GM23338 (cell line): ENCODE measurements around the gene IGF2R.
"Not testable (repeated sequence)": the region's sequence is repeated elsewhere in the genome, so short reads cannot be mapped to it uniquely, and the experiment has no call there.

Experiments
- CREB1 ChIP-seq: fragments of 250-450 bp; sonication (Bioruptor Pico); IDR thresholded peaks from 2 replicates; pipeline ENCODE4 v1.5.0; 2020; ENCODE audit warnings: low read depth, mild to moderate bottlenecking, moderate library complexity
- EZH2 ChIP-seq: fragments of 200-600 bp; sonication (generic); IDR thresholded peaks from one replicate; pipeline ENCODE4 v1.8.0; 2017; ENCODE audit warnings: antibody characterized with exemption, mild to moderate bottlenecking, low read depth; ENCODE audit not compliant: unreplicated experiment
- EZH2phosphoT487 ChIP-seq: fragments of 200-600 bp; sonication (generic); IDR thresholded peaks from one replicate; pipeline ENCODE4 v1.8.1; 2018; ENCODE audit warnings: antibody characterized with exemption; ENCODE audit not compliant: unreplicated experiment
- JUNB ChIP-seq: IDR thresholded peaks from one replicate; pipeline ENCODE4 v1.6.1; 2016; ENCODE audit warnings: antibody characterized with exemption; ENCODE audit not compliant: unreplicated experiment
- POLR2AphosphoS5 ChIP-seq: IDR thresholded peaks from 2 replicates; pipeline ENCODE4 v1.6.1; 2016; ENCODE audit warnings: antibody characterized with exemption, low read depth
- STAT1 ChIP-seq: IDR thresholded peaks from one replicate; pipeline ENCODE4 v1.6.1; 2016; ENCODE audit warnings: antibody characterized with exemption; ENCODE audit not compliant: unreplicated experiment
- ZNF331 ChIP-seq: fragments of 250-450 bp; sonication (Bioruptor Pico); IDR thresholded peaks from 2 replicates; pipeline ENCODE4 v1.5.0; 2020; ENCODE audit warnings: low read depth, mild to moderate bottlenecking, moderate library complexity
- TF ChIP-seq, protein P1 (sequence below), 2 experiments: fragments of 200-600 bp in 1 of 2; sonication (generic) in 1 of 2; conservative IDR thresholded peaks; 2 replicates each; pipeline versions ENCODE4 v1.5.1 to v1.6.1; 2016 to 2017; ENCODE audit warnings: antibody characterized with exemption in 2 of 2, low read depth in 2 of 2, mild to moderate bottlenecking in 2 of 2, moderate library complexity in 1 of 2
- TF ChIP-seq, protein P2 (sequence below): IDR thresholded peaks from one replicate; pipeline ENCODE4 v1.6.1; 2018; ENCODE audit warnings: antibody characterized with exemption; ENCODE audit not compliant: unreplicated experiment
- TF ChIP-seq, protein P3 (sequence below): IDR thresholded peaks from 2 replicates; pipeline ENCODE4 v1.6.1; 2016; ENCODE audit warnings: antibody characterized with exemption

- TF ChIP-seq, protein P1, sequence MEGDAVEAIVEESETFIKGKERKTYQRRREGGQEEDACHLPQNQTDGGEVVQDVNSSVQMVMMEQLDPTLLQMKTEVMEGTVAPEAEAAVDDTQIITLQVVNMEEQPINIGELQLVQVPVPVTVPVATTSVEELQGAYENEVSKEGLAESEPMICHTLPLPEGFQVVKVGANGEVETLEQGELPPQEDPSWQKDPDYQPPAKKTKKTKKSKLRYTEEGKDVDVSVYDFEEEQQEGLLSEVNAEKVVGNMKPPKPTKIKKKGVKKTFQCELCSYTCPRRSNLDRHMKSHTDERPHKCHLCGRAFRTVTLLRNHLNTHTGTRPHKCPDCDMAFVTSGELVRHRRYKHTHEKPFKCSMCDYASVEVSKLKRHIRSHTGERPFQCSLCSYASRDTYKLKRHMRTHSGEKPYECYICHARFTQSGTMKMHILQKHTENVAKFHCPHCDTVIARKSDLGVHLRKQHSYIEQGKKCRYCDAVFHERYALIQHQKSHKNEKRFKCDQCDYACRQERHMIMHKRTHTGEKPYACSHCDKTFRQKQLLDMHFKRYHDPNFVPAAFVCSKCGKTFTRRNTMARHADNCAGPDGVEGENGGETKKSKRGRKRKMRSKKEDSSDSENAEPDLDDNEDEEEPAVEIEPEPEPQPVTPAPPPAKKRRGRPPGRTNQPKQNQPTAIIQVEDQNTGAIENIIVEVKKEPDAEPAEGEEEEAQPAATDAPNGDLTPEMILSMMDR (conservative IDR thresholded peaks at IDR 0.05; ENCODE audit: low read depth in 2 of 2) = not testable (repeated sequence)
- TF ChIP-seq POLR2AphosphoS5; CREB1 (CRISPR knock-in tag); EZH2; JUNB; EZH2phosphoT487; STAT1; ZNF331 (CRISPR knock-in tag): not testable (repeated sequence)
- TF ChIP-seq, protein P2, sequence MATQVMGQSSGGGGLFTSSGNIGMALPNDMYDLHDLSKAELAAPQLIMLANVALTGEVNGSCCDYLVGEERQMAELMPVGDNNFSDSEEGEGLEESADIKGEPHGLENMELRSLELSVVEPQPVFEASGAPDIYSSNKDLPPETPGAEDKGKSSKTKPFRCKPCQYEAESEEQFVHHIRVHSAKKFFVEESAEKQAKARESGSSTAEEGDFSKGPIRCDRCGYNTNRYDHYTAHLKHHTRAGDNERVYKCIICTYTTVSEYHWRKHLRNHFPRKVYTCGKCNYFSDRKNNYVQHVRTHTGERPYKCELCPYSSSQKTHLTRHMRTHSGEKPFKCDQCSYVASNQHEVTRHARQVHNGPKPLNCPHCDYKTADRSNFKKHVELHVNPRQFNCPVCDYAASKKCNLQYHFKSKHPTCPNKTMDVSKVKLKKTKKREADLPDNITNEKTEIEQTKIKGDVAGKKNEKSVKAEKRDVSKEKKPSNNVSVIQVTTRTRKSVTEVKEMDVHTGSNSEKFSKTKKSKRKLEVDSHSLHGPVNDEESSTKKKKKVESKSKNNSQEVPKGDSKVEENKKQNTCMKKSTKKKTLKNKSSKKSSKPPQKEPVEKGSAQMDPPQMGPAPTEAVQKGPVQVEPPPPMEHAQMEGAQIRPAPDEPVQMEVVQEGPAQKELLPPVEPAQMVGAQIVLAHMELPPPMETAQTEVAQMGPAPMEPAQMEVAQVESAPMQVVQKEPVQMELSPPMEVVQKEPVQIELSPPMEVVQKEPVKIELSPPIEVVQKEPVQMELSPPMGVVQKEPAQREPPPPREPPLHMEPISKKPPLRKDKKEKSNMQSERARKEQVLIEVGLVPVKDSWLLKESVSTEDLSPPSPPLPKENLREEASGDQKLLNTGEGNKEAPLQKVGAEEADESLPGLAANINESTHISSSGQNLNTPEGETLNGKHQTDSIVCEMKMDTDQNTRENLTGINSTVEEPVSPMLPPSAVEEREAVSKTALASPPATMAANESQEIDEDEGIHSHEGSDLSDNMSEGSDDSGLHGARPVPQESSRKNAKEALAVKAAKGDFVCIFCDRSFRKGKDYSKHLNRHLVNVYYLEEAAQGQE = not testable (repeated sequence)
- TF ChIP-seq, protein P3, sequence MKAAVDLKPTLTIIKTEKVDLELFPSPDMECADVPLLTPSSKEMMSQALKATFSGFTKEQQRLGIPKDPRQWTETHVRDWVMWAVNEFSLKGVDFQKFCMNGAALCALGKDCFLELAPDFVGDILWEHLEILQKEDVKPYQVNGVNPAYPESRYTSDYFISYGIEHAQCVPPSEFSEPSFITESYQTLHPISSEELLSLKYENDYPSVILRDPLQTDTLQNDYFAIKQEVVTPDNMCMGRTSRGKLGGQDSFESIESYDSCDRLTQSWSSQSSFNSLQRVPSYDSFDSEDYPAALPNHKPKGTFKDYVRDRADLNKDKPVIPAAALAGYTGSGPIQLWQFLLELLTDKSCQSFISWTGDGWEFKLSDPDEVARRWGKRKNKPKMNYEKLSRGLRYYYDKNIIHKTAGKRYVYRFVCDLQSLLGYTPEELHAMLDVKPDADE = not testable (repeated sequence)
These were observed 123.3 kb downstream of the IGF2R start for GRCh38 chr6:160092176-160092575.
